ENCODE results near the gene PDGFB. TPM values are rescaled to one million over a fixed set of nuclear protein-coding genes. Genes with fewer than 3 reads are reported as not detected.

Gene PDGFB
- total RNA-seq, 4 donors from 2014 or later = 12.2 to 22.3 (median 17.5) TPM

DNA sequence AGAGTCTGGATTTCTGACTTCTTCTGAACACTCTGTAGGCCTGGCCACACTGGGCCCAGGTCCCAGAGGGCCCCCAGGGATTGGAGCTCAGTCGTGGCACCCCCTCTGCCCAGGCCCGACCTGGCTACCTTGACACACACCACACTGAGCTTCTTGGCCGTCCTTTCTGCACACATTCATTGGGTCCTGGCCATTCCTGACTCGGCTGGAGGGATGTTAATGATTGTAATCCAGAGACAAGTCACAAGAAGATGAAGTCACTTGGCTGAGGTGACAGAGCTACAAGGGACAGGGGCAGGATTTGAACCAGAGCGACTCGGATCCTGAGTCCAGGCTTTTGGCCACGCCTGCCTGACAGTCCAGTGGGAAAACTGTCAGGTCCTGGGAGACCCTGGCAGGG, 23.9 kb upstream of the PDGFB start:
- H3K4me3 ChIP-seq (ENCODE audit: low read depth, poor library complexity, severe bottlenecking) = no peak overlapping the region
- intact Hi-C loops (cut with DNase I; ENCODE audit: low total_unique reads) = no loop called here
- 51 to 84% methylated on average over 7 of the region's 7 CpGs for WGBS, 2 donors
- TF ChIP-seq CTCF (IDR thresholded peaks at IDR 0.05) = no peak
- no peak for DNase-seq (ENCODE audit: low spot score in 2 of 2)

DNA sequence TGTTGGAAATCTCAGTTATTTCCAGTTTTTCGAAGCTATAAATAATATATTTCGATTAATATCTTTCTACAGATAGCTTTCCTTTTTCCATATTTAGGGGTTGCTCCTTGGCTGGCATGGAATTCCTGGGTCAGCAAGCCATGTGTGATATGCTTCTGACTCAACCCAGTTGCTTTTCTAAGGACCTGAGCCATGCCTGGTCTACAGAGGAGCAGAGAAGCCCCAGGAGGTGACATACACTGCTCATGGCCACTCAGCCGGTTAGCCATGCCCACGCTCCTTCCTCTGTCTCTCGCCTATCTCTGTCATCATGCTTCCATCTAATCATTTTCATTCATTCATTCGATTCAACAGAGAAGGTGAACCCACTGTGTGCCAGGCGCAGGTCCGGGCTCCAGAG, 23.2 kb upstream of the PDGFB start:
- intact Hi-C loops (cut with DNase I; ENCODE audit: low total_unique reads) = no loop called here
- no peak for TF ChIP-seq CTCF (IDR thresholded peaks at IDR 0.05)
- TF ChIP-seq POLR2A (IDR thresholded peaks at IDR 0.05) = no peak
- WGBS, 2 donors = 96% methylated on average over 8 of the region's 8 CpGs
- DNase-seq (ENCODE audit: low spot score in 2 of 2) = no peak
- no peak overlapping the region for H3K4me3 ChIP-seq (ENCODE audit: low read depth, poor library complexity, severe bottlenecking)

GRCh38 chr22:39266398-39267030, 21.7 kb upstream of the PDGFB start:
- no peak for DNase-seq (ENCODE audit: low spot score in 2 of 2)
- intact Hi-C loops (cut with DNase I; ENCODE audit: low total_unique reads) = no loop called here
- TF ChIP-seq CTCF (IDR thresholded peaks at IDR 0.05) = no peak
- no peak for TF ChIP-seq POLR2A (IDR thresholded peaks at IDR 0.05)
- no peak overlapping the region for H3K4me3 ChIP-seq (ENCODE audit: low read depth, poor library complexity, severe bottlenecking)
- 61 to 75% methylated on average over 12 of the region's 12 CpGs for WGBS, 2 donors

GRCh38 chr22:39265143-39265886, 20.5 kb upstream of the PDGFB start:
- intact Hi-C loops (cut with DNase I; ENCODE audit: low total_unique reads) = no loop called here
- TF ChIP-seq POLR2A (IDR thresholded peaks at IDR 0.05) (no peak), CTCF (IDR thresholded peaks at IDR 0.05) (no peak)
- 93 to 95% methylated on average over 22 to 23 of the region's 23 CpGs for WGBS, 2 donors
- no peak overlapping the region for H3K4me3 ChIP-seq (ENCODE audit: low read depth, poor library complexity, severe bottlenecking)
- no peak for DNase-seq (ENCODE audit: low spot score in 2 of 2)

DNA sequence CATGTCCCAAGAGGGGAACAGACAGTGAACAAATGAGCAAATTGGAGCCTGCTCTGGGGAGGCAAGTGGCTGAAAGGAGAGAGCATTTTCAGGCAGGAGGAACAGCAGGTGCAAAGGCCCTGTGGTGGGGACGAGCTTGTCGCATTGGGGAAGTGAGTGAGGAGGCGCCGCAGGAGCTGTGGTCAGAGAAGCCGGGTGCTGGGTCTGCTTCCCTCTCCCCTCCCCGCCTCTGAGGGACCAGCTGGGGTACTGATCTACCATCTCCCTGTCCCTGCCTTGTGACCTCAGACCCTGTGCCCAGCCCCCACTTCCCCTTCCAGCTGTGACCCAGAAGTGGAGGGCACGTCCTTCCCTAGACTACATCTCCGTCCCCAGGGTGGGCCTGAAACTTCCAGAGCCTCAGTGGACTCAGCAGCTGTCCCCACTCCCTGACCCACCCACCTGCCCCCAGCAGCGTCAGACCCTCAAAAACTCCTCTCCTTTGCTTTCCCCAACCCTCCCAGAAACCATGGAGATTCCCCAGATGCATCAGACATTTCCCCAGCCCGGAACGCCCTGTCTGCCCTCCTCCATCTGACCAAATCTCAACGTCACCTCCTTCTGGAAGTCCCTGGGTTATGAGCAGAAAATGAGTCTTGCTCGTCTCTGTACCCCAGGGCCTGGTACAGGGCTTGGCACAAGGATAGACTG, 19.7 kb upstream of the PDGFB start:
- 80% methylated on average over 13 of the region's 13 CpGs for WGBS, 2 donors
- no peak for TF ChIP-seq CTCF (IDR thresholded peaks at IDR 0.05)
- TF ChIP-seq POLR2A (IDR thresholded peaks at IDR 0.05) = no peak
- intact Hi-C loops (cut with DNase I; ENCODE audit: low total_unique reads) = no loop called here
- no peak overlapping the region for H3K4me3 ChIP-seq (ENCODE audit: low read depth, poor library complexity, severe bottlenecking)
- peak in 1 of 2 donors; percentile 91 for DNase-seq (ENCODE audit: low spot score in 2 of 2)
